Measurements from ENCODE around the gene NHLH2.

The NHLH2 gene

GRCh38 chr1:115865704-115866380 lies 24.9 kb upstream of the NHLH2 start:
- H3K4me3 ChIP-seq (ENCODE audit: low read depth, low read length), result no peak overlapping the region
- in situ Hi-C loops (cut with HindIII; ENCODE audit: low sequenced_read_pairs), result no loop called here
- no peak for TF ChIP-seq CTCF (IDR thresholded peaks at IDR 0.05; ENCODE audit: low read depth, low read length)
- no peak for DNase-seq (ENCODE audit: low read depth, low spot score)

- H3K4me3 ChIP-seq (ENCODE audit: low read depth, low read length), result no peak overlapping the region
- no peak for DNase-seq (ENCODE audit: low read depth, low spot score)
- in situ Hi-C loops (cut with HindIII; ENCODE audit: low sequenced_read_pairs), result no loop called here
- TF ChIP-seq CTCF (IDR thresholded peaks at IDR 0.05; ENCODE audit: low read depth, low read length), result no peak
These were observed 21.5 kb upstream of the NHLH2 start for GRCh38 chr1:115862403-115862802.

GRCh38 chr1:115854005-115854404 lies 13.1 kb upstream of the NHLH2 start:
- in situ Hi-C loops (cut with HindIII; ENCODE audit: low sequenced_read_pairs), result no loop called here
- H3K4me3 ChIP-seq (ENCODE audit: low read depth, low read length), result no peak overlapping the region
- no peak for DNase-seq (ENCODE audit: low read depth, low spot score)
- TF ChIP-seq CTCF (IDR thresholded peaks at IDR 0.05; ENCODE audit: low read depth, low read length), result no peak

- in situ Hi-C loops (cut with HindIII; ENCODE audit: low sequenced_read_pairs), result no loop called here
- TF ChIP-seq CTCF (IDR thresholded peaks at IDR 0.05; ENCODE audit: low read depth, low read length), result no peak
- no peak for DNase-seq (ENCODE audit: low read depth, low spot score)
- no peak overlapping the region for H3K4me3 ChIP-seq (ENCODE audit: low read depth, low read length)
These were observed 10.0 kb upstream of the NHLH2 start for GRCh38 chr1:115850937-115851336.

GRCh38 chr1:115847787-115848186 lies 6.9 kb upstream of the NHLH2 start:
- H3K4me3 ChIP-seq (ENCODE audit: low read depth, low read length), result no peak overlapping the region
- no peak for DNase-seq (ENCODE audit: low read depth, low spot score)
- no peak for TF ChIP-seq CTCF (IDR thresholded peaks at IDR 0.05; ENCODE audit: low read depth, low read length)
- in situ Hi-C loops (cut with HindIII; ENCODE audit: low sequenced_read_pairs), result no loop called here

- TF ChIP-seq CTCF (IDR thresholded peaks at IDR 0.05; ENCODE audit: low read depth, low read length), result no peak
- DNase-seq (ENCODE audit: low read depth, low spot score), result no peak
- in situ Hi-C loops (cut with HindIII; ENCODE audit: low sequenced_read_pairs), result no loop called here
- H3K4me3 ChIP-seq (ENCODE audit: low read depth, low read length), result no peak overlapping the region
These were observed 2.0 kb upstream of the NHLH2 start for GRCh38 chr1:115842948-115843347.

Data from astrocyte of the spinal cord (primary cell).